GM13977 (cell line): ENCODE results near the gene PLEKHG4B.

ENCODE experiments used
- DNase-seq: peaks from one replicate; pipeline ENCODE4 v3.0.0; 2012; ENCODE audit warnings: low spot score
- CTCF ChIP-seq: IDR thresholded peaks from 2 replicates; pipeline ENCODE4 v1.5.1; 2012; ENCODE audit warnings: mild to moderate bottlenecking, control low read depth; ENCODE audit not compliant: insufficient read depth; ENCODE audit errors: extremely low read depth, missing control alignments
- in situ Hi-C: fragments of 300-500 bp; cut with MboI; formaldehyde crosslinking; loops from one replicate; pipeline ENCODE4 v1.12.0; 2022; ENCODE audit warnings: low sequenced_read_pairs, low pct_unique_long_range_greater_than_20kb, mixed read lengths, inconsistent platforms; ENCODE audit not compliant: unreplicated experiment

Gene PLEKHG4B

GRCh38 chr5:157126-157715 is 65.3 kb downstream of the PLEKHG4B start:
- in situ Hi-C loops, result no loop called here
- DNase-seq, result no peak
- no peak for TF ChIP-seq CTCF

- in situ Hi-C loops, result no loop called here
- no peak for TF ChIP-seq CTCF
- no peak for DNase-seq
Measured at GRCh38 chr5:157801-158200, 65.8 kb downstream of the PLEKHG4B start.

- no peak for TF ChIP-seq CTCF
Measured at GRCh38 chr5:158807-159447, 67.0 kb downstream of the PLEKHG4B start.

GRCh38 chr5:159448-160172 is 67.6 kb downstream of the PLEKHG4B start:
- in situ Hi-C loops, result no loop called here

More at GRCh38 chr5:158807-159447, 67.0 kb downstream of the PLEKHG4B start:
- no peak for DNase-seq
- in situ Hi-C loops, result no loop called here

GRCh38 chr5:160173-160510 is 68.2 kb downstream of the PLEKHG4B start:
- in situ Hi-C loops, result no loop called here
- no peak for DNase-seq
- TF ChIP-seq CTCF, result no peak

More at GRCh38 chr5:159448-160172, 67.6 kb downstream of the PLEKHG4B start:
- no peak for DNase-seq
- TF ChIP-seq CTCF, result no peak

GRCh38 chr5:160921-161802 is 69.2 kb downstream of the PLEKHG4B start:
- DNase-seq, result no peak
- in situ Hi-C loops, result no loop called here
- TF ChIP-seq CTCF, result no peak
